ENCODE data around the gene FGF21.
A peak's percentile ranks its signal among the peaks of the same experiment; 100 is the strongest.

The FGF21 gene

GRCh38 chr19:48805452-48805851 is 50.1 kb downstream of the FGF21 start:
- peaks cover 10% of the 10 kb centered on the region for H3K4me1 ChIP-seq (ENCODE audit: low read length)
- peaks cover 7% of the 10 kb centered on the region for H3K36me3 ChIP-seq (replicated peaks; ENCODE audit: low read depth, low read length)
- no peak overlapping the region for H3K4me3 ChIP-seq (ENCODE audit: low read length)
- no peak overlapping the region for H3K9ac ChIP-seq (ENCODE audit: low read length)
- no peak overlapping the region for H3K27ac ChIP-seq (ENCODE audit: low read length)
- no peaks in the 10 kb centered on the region for H3K27me3 ChIP-seq (ENCODE audit: low read depth, low read length)
- H3K9me3 ChIP-seq (ENCODE audit: insufficient read depth, low read length): no peaks in the 10 kb centered on the region
- no peak overlapping the region for H3K4me2 ChIP-seq (ENCODE audit: low read length)
- H4K20me1 ChIP-seq (ENCODE audit: insufficient read depth, low read length): no peaks in the 10 kb centered on the region
- TF ChIP-seq EZH2phosphoT487 (IDR thresholded peaks at IDR 0.05; ENCODE audit: low read depth): no peak
- TF ChIP-seq, protein P1, sequence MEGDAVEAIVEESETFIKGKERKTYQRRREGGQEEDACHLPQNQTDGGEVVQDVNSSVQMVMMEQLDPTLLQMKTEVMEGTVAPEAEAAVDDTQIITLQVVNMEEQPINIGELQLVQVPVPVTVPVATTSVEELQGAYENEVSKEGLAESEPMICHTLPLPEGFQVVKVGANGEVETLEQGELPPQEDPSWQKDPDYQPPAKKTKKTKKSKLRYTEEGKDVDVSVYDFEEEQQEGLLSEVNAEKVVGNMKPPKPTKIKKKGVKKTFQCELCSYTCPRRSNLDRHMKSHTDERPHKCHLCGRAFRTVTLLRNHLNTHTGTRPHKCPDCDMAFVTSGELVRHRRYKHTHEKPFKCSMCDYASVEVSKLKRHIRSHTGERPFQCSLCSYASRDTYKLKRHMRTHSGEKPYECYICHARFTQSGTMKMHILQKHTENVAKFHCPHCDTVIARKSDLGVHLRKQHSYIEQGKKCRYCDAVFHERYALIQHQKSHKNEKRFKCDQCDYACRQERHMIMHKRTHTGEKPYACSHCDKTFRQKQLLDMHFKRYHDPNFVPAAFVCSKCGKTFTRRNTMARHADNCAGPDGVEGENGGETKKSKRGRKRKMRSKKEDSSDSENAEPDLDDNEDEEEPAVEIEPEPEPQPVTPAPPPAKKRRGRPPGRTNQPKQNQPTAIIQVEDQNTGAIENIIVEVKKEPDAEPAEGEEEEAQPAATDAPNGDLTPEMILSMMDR (IDR thresholded peaks at IDR 0.05; ENCODE audit: low read depth, low read length): no peak
- no peak overlapping the region for H2AFZ ChIP-seq (ENCODE audit: low read depth, low read length)
- peaks cover 22% of the 10 kb centered on the region for H3K79me2 ChIP-seq (ENCODE audit: low read length)

- H3K4me1 ChIP-seq (ENCODE audit: low read length): peaks cover 10% of the 10 kb centered on the region
- H3K4me3 ChIP-seq (ENCODE audit: low read length): no peak overlapping the region
- H3K27ac ChIP-seq (ENCODE audit: low read length): no peak overlapping the region
- no peak overlapping the region for H2AFZ ChIP-seq (ENCODE audit: low read depth, low read length)
- TF ChIP-seq EZH2phosphoT487 (IDR thresholded peaks at IDR 0.05; ENCODE audit: low read depth): no peak
- TF ChIP-seq, protein P1 (IDR thresholded peaks at IDR 0.05; ENCODE audit: low read depth, low read length): no peak
- peaks cover 24% of the 10 kb centered on the region for H3K79me2 ChIP-seq (ENCODE audit: low read length)
- no peak overlapping the region for H3K4me2 ChIP-seq (ENCODE audit: low read length)
- peaks cover 7% of the 10 kb centered on the region for H3K36me3 ChIP-seq (replicated peaks; ENCODE audit: low read depth, low read length)
- no peaks in the 10 kb centered on the region for H3K27me3 ChIP-seq (ENCODE audit: low read depth, low read length)
- H3K9me3 ChIP-seq (ENCODE audit: insufficient read depth, low read length): no peaks in the 10 kb centered on the region
- H3K9ac ChIP-seq (ENCODE audit: low read length): no peak overlapping the region
- no peaks in the 10 kb centered on the region for H4K20me1 ChIP-seq (ENCODE audit: insufficient read depth, low read length)
Measured at GRCh38 chr19:48806518-48806817, 51.1 kb downstream of the FGF21 start.

DNA sequence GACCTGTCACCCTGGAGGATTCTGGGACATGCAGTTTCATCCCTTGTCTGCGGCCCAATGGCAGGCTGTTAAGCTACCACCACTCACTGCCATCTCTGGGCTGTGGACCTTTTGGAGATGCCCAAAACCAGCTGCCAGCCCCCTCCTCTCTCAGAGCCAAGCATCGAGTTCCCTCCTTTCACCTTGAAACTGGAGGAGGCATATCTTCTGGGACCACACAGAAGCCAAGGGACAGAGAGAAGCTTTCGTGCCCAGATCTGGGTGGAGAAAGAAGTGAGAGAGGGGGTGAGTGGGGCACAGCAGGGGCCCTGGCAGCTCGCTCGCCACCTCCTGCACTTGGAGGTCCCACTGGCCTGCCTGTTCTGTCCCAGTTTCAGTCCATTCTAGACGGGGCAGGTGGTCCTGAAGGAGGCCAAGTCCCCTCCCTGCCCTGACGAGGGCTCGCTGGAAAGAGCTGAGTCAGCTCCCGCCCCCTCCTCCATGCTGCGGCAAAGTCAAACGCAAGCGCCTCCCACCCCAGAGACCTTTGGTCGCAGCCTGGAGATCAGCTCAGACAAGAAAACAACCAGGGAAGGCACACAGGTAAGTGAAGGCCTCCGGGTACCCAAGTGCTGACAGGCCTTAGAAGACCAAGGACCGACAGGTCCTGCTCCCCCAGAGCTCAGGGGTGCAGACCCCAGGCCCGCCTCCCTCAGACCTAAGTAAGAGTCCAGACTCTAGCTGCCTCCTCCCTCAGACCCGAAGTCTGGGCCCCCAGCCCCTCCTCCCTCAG is 51.7 kb downstream of the FGF21 start:
- Histone ChIP-seq H3K4me2 (ENCODE audit: low read length) (no peak overlapping the region), H4K20me1 (ENCODE audit: insufficient read depth, low read length) (no peaks in the 10 kb centered on the region), H3K4me1 (ENCODE audit: low read length) (peaks cover 12% of the 10 kb centered on the region), H3K79me2 (ENCODE audit: low read length) (peaks cover 24% of the 10 kb centered on the region), H3K9me3 (ENCODE audit: insufficient read depth, low read length) (no peaks in the 10 kb centered on the region), H3K4me3 (ENCODE audit: low read length) (no peak overlapping the region), H2AFZ (ENCODE audit: low read depth, low read length) (no peak overlapping the region), H3K27me3 (ENCODE audit: low read depth, low read length) (no peaks in the 10 kb centered on the region), H3K27ac (ENCODE audit: low read length) (no peak overlapping the region), H3K36me3 (replicated peaks; ENCODE audit: low read depth, low read length) (peaks cover 7% of the 10 kb centered on the region), H3K9ac (ENCODE audit: low read length) (no peak overlapping the region)
- TF ChIP-seq, protein P1 (IDR thresholded peaks at IDR 0.05; ENCODE audit: low read depth, low read length): no peak

GRCh38 chr19:48807590-48808308 is 52.4 kb downstream of the FGF21 start:
- peaks cover 24% of the 10 kb centered on the region for H3K79me2 ChIP-seq (ENCODE audit: low read length)
- H3K27me3 ChIP-seq (ENCODE audit: low read depth, low read length): no peaks in the 10 kb centered on the region
- peaks cover 7% of the 10 kb centered on the region for H3K36me3 ChIP-seq (replicated peaks; ENCODE audit: low read depth, low read length)
- no peak for TF ChIP-seq EZH2phosphoT487 (IDR thresholded peaks at IDR 0.05; ENCODE audit: low read depth)
- TF ChIP-seq, protein P1 (IDR thresholded peaks at IDR 0.05; ENCODE audit: low read depth, low read length): peak; percentile 28; the same call in 1 of the 2 replicates
- H3K9ac ChIP-seq (ENCODE audit: low read length): no peak overlapping the region
- H3K9me3 ChIP-seq (ENCODE audit: insufficient read depth, low read length): no peaks in the 10 kb centered on the region
- no peak overlapping the region for H3K4me3 ChIP-seq (ENCODE audit: low read length)
- no peaks in the 10 kb centered on the region for H4K20me1 ChIP-seq (ENCODE audit: insufficient read depth, low read length)
- H2AFZ ChIP-seq (ENCODE audit: low read depth, low read length): no peak overlapping the region
- peaks cover 17% of the 10 kb centered on the region for H3K4me1 ChIP-seq (ENCODE audit: low read length)
- H3K27ac ChIP-seq (ENCODE audit: low read length): no peak overlapping the region
- H3K4me2 ChIP-seq (ENCODE audit: low read length): no peak overlapping the region
